Tibial nerve (tissue), 4 donors: Measurements from ENCODE around the gene CRISPLD2. TPM values are rescaled to one million over a fixed set of nuclear protein-coding genes. Genes with fewer than 3 reads are reported as not detected.

ENCODE experiments used
- DNase-seq, 2 donors: peaks; one replicate each; pipeline ENCODE4 v3.0.0-alpha.2; 2019; ENCODE audit warnings: low spot score in 2 of 2
- H3K27ac ChIP-seq, 4 donors: fragments of 200-600 bp; sonication (generic) in 3 of 4; one replicate each; pipeline ENCODE4 v1.5.1; 2017 to 2019; ENCODE audit warnings: mild to moderate bottlenecking in 1 of 4
- H3K27me3 ChIP-seq, 2 donors: fragments of 200-600 bp; sonication (generic) in 1 of 2; one replicate each; pipeline versions ENCODE4 v1.5.1 to v1.6.0; 2017 to 2019
- H3K36me3 ChIP-seq, 3 donors: fragments of 200-600 bp; sonication (generic); one replicate each; pipeline ENCODE4 v1.5.1; 2018 to 2019
- H3K4me1 ChIP-seq, 4 donors: fragments of 200-600 bp; sonication (generic) in 3 of 4; one replicate each; pipeline ENCODE4 v1.5.1; 2017 to 2019
- H3K4me3 ChIP-seq, 4 donors: fragments of 200-600 bp; sonication (generic) in 3 of 4; one replicate each; pipeline ENCODE4 v1.5.1; 2017 to 2019; ENCODE audit warnings: mild to moderate bottlenecking in 1 of 4, moderate library complexity in 1 of 4
- H3K9me3 ChIP-seq, 4 donors: fragments of 200-600 bp; sonication (generic) in 3 of 4; one replicate each; pipeline ENCODE4 v1.5.1; 2017 to 2019
- EP300 ChIP-seq, 2 donors: sonication (generic); formaldehyde crosslinking; IDR thresholded peaks; one replicate each; pipeline ENCODE4 v1.6.1; 2017; ENCODE audit warnings: antibody characterized with exemption in 2 of 2, mild to moderate bottlenecking in 1 of 2
- POLR2A ChIP-seq, 2 donors: fragments of 450-650 bp; IDR thresholded peaks; one replicate each; pipeline ENCODE4 v1.6.1; 2017; ENCODE audit warnings: antibody characterized with exemption in 2 of 2, mild to moderate bottlenecking in 2 of 2, moderate library complexity in 2 of 2
- WGBS, 2 donors: methylation state at CpG; one replicate each; pipeline ENCODE4 v1.1.5; 2018; 5-methylcytosine and 5-hydroxymethylcytosine counted together
- total RNA-seq, 4 donors: library from RNA; depleted of rRNA; stranded (reverse); fragments of >200 nt; gene quantifications; one replicate each; pipeline ENCODE4 v1.1.0, GENCODE V29; 2016
- TF ChIP-seq, protein P1 (sequence below), 5 experiments: fragments of 200-600 bp in 3 of 5; fragments of 450-650 bp in 2 of 5; sonication (generic) in 3 of 5; IDR thresholded peaks; one replicate each; pipeline ENCODE4 v1.5.1; 2016 to 2019; ENCODE audit warnings: antibody characterized with exemption in 5 of 5, mild to moderate bottlenecking in 3 of 5, moderate library complexity in 2 of 5

The CRISPLD2 gene
- total RNA-seq, 4 donors from 2014 or later = 136 to 232 (median 207) TPM

- no peak overlapping the region for H3K4me3 ChIP-seq
- H3K27me3 ChIP-seq = no peaks in the 10 kb centered on the region
- peaks cover 0 to 63% (median 5%) of the 10 kb centered on the region in 4 donors for H3K4me1 ChIP-seq
- no peaks in the 10 kb centered on the region for H3K9me3 ChIP-seq
- TF ChIP-seq POLR2A (IDR thresholded peaks at IDR 0.05) (no peak), EP300 (IDR thresholded peaks at IDR 0.05) (peak in 1 of 2 donors; percentile 22)
- TF ChIP-seq, protein P1, sequence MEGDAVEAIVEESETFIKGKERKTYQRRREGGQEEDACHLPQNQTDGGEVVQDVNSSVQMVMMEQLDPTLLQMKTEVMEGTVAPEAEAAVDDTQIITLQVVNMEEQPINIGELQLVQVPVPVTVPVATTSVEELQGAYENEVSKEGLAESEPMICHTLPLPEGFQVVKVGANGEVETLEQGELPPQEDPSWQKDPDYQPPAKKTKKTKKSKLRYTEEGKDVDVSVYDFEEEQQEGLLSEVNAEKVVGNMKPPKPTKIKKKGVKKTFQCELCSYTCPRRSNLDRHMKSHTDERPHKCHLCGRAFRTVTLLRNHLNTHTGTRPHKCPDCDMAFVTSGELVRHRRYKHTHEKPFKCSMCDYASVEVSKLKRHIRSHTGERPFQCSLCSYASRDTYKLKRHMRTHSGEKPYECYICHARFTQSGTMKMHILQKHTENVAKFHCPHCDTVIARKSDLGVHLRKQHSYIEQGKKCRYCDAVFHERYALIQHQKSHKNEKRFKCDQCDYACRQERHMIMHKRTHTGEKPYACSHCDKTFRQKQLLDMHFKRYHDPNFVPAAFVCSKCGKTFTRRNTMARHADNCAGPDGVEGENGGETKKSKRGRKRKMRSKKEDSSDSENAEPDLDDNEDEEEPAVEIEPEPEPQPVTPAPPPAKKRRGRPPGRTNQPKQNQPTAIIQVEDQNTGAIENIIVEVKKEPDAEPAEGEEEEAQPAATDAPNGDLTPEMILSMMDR (IDR thresholded peaks at IDR 0.05) = no peak
- no peak for DNase-seq
- peaks cover 0 to 35% (median 0%) of the 10 kb centered on the region in 3 donors for H3K36me3 ChIP-seq
- H3K27ac ChIP-seq = peak overlapping the region in 2 of 4 donors; percentile 10 to 41
- WGBS, 2 donors = 81% methylated on average over 22 of the region's 22 CpGs
Observed at GRCh38 chr16:84840687-84841627, 21.2 kb downstream of the CRISPLD2 start.

DNA sequence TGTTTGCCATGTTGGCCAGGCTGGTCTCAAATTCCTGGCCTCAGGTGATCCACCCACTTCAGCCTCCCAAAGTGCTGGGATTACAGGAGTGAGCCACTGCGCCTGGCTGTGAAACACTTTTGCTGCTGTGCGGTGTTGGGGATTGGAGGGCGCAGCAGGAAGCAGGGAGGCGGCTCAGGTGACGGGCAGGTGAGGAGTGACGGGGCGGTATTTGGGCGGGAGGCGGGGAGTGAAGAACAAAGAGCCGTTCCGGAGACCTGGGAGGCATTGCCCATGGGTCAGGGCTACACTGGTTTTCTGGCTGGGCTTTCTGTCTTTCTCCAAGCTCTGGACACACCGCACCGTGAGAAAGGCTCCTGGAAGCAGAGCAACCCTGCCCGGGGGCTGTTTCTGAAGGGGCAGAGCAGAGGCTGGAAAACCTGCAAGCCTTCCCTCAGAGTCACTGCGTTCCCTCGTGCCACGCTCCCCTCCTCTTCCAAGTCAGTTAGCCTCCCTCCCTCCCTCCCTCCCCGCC lies 22.1 kb downstream of the CRISPLD2 start:
- TF ChIP-seq EP300 (IDR thresholded peaks at IDR 0.05) (no peak), POLR2A (IDR thresholded peaks at IDR 0.05) (no peak)
- TF ChIP-seq, protein P1 (IDR thresholded peaks at IDR 0.05) = no peak
- peak overlapping the region in 2 of 4 donors; percentile 54 to 70 for H3K27ac ChIP-seq
- peaks cover 0 to 54% (median 3%) of the 10 kb centered on the region in 4 donors for H3K4me1 ChIP-seq
- WGBS, 2 donors = 61 to 68% methylated on average over 18 of the region's 18 CpGs
- no peaks in the 10 kb centered on the region for H3K27me3 ChIP-seq
- H3K36me3 ChIP-seq = peaks cover 0 to 44% (median 0%) of the 10 kb centered on the region in 3 donors
- no peak overlapping the region for H3K4me3 ChIP-seq
- no peaks in the 10 kb centered on the region for H3K9me3 ChIP-seq
- DNase-seq = no peak

DNA sequence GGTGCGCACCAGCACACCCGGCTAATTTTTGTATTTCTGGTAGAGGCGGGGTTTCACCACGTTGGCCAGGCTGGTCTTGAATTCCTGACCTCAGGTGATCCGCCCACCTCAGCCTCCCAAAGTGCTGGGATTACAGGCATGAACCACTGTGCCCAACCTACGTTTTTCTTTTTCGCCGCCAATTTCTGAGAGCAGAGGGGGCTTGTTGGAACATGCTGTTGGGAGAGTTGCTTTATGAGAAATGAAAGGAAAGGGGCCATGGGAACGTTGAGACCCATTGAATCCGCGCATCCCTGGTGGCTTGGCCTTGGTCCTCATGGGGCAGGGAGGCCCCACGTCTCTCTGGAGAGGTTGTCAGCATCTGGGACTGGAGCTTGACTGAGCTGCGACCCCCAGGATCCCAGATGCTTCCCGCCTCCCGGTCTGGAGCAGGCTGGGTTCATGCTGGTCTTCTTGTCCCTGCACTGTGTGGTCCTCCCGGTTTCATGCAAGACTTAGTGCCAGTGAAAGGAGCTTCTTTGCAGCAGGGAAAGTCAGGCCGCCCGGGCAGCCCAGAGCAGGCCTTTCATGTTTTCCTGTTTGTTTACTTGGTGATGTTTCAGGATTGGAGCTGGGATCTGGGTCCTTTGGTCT lies 22.8 kb downstream of the CRISPLD2 start:
- WGBS, 2 donors = 75 to 77% methylated on average over 18 of the region's 18 CpGs
- Histone ChIP-seq H3K27ac (peak overlapping the region in 1 of 4 donors; percentile 63), H3K4me3 (no peak overlapping the region), H3K9me3 (no peaks in the 10 kb centered on the region), H3K4me1 (peaks cover 0 to 49% (median 3%) of the 10 kb centered on the region in 4 donors), H3K27me3 (no peaks in the 10 kb centered on the region), H3K36me3 (peaks cover 0 to 50% (median 0%) of the 10 kb centered on the region in 3 donors)
- DNase-seq = no peak
- TF ChIP-seq, protein P1 (IDR thresholded peaks at IDR 0.05) = no peak
- peak in 1 of 2 donors; percentile 26 for TF ChIP-seq EP300 (IDR thresholded peaks at IDR 0.05)

DNA sequence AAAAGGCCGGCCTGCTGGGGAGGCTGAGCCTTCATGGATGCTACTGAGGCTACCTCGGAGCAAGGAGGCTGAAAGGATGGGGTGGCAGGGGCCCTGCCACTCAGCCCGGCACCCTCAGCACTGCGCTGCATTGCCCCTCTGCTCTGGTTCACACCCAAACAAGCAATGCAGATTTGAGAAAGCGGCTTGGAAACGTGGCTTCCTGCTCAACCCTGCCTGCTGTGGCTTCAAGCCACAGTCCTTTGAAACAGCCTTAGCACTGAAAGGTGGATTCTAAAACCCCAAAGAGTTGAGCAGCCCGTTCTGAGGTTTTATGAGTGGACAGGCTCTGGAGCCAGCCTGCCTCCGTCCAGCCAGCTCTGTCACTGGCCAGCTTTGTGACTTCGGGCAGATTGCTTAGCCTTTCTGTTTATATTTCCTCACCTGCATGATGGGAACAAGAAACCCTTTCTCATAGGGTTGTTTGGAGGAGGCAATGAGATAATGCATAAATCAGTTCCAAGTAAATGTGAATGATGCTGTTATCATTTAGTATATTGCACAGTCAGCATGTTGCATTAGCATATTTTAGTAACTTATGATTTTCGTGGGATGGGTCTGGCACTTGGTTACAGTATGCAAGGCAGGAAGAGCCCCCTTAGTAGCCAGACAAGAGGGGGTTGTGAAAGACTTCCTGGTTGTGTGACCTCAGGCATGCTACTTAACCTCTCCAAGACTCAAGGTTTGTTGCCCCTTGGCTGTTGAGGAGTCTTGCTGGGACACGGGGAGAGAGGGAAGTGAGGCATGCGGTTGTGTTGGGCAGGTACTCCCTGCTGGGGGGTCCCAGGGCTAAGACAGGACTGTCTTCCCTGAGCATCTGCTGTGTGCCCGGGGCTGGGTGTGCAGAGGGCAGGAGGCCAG lies 23.6 kb downstream of the CRISPLD2 start:
- peak overlapping the region in 1 of 4 donors; percentile 63 for H3K27ac ChIP-seq
- 68 to 71% methylated on average over 12 to 13 of the region's 13 CpGs for WGBS, 2 donors
- H3K36me3 ChIP-seq = peaks cover 0 to 53% (median 0%) of the 10 kb centered on the region in 3 donors
- TF ChIP-seq POLR2A (IDR thresholded peaks at IDR 0.05) (no peak), EP300 (IDR thresholded peaks at IDR 0.05) (no peak)
- TF ChIP-seq, protein P1 (IDR thresholded peaks at IDR 0.05) = no peak
- no peaks in the 10 kb centered on the region for H3K27me3 ChIP-seq
- no peak overlapping the region for H3K4me3 ChIP-seq
- no peaks in the 10 kb centered on the region for H3K9me3 ChIP-seq
- DNase-seq = no peak
- H3K4me1 ChIP-seq = peaks cover 0 to 41% (median 3%) of the 10 kb centered on the region in 4 donors
